ENCODE data around the gene SH3GL3.

Gene SH3GL3

GRCh38 chr15:83612898-83613635 lies 165.9 kb downstream of the SH3GL3 start:
- no peak for DNase-seq (ENCODE audit: low read depth in 2 of 2)

GRCh38 chr15:83613714-83614113 lies 166.6 kb downstream of the SH3GL3 start:
- no peak for DNase-seq (ENCODE audit: low read depth in 2 of 2)

GRCh38 chr15:83616840-83617239 lies 169.7 kb downstream of the SH3GL3 start:
- no peak for DNase-seq (ENCODE audit: low read depth in 2 of 2)

GRCh38 chr15:83626171-83626802 lies 179.1 kb downstream of the SH3GL3 start:
- DNase-seq (ENCODE audit: low read depth in 2 of 2), result no peak

- no peak for DNase-seq (ENCODE audit: low read depth in 2 of 2)
These were observed 184.4 kb downstream of the SH3GL3 start for GRCh38 chr15:83631534-83631933.

- no peak for DNase-seq (ENCODE audit: low read depth in 2 of 2)
These were observed 196.1 kb downstream of the SH3GL3 start for GRCh38 chr15:83643201-83643600.

GRCh38 chr15:83644439-83644838 lies 197.3 kb downstream of the SH3GL3 start:
- DNase-seq (ENCODE audit: low read depth in 2 of 2), result no peak

- DNase-seq (ENCODE audit: low read depth in 2 of 2), result no peak
These were observed 203.7 kb downstream of the SH3GL3 start for GRCh38 chr15:83650831-83651230.

- no peak for DNase-seq (ENCODE audit: low read depth in 2 of 2)
These were observed 204.4 kb downstream of the SH3GL3 start for GRCh38 chr15:83651541-83651940.

GRCh38 chr15:83652626-83653204 lies 205.6 kb downstream of the SH3GL3 start:
- no peak for DNase-seq (ENCODE audit: low read depth in 2 of 2)

- no peak for DNase-seq (ENCODE audit: low read depth in 2 of 2)
These were observed 206.1 kb downstream of the SH3GL3 start for GRCh38 chr15:83653288-83653638.

- DNase-seq (ENCODE audit: low read depth in 2 of 2), result no peak
These were observed 206.7 kb downstream of the SH3GL3 start, which contains the start of gene ADAMTSL3 for GRCh38 chr15:83653639-83654378. Gene ADAMTSL3 (plus strand): TSS chr15:83654123. CDS start chr15:83655762, 1,639 bp downstream.

- DNase-seq (ENCODE audit: low read depth in 2 of 2), result no peak
These were observed 207.5 kb downstream of the SH3GL3 start for GRCh38 chr15:83654379-83655236.

GRCh38 chr15:83655237-83655616 lies 208.1 kb downstream of the SH3GL3 start:
- DNase-seq (ENCODE audit: low read depth in 2 of 2), result no peak

- DNase-seq (ENCODE audit: low read depth in 2 of 2), result no peak
These were observed 209.1 kb downstream of the SH3GL3 start for GRCh38 chr15:83656192-83656591.

- no peak for DNase-seq (ENCODE audit: low read depth in 2 of 2)
These were observed 209.9 kb downstream of the SH3GL3 start for GRCh38 chr15:83656943-83657528.

- no peak for DNase-seq (ENCODE audit: low read depth in 2 of 2)
These were observed 210.4 kb downstream of the SH3GL3 start for GRCh38 chr15:83657549-83657948.

GRCh38 chr15:83658430-83659416 lies 211.6 kb downstream of the SH3GL3 start:
- DNase-seq (ENCODE audit: low read depth in 2 of 2), result no peak

GRCh38 chr15:83659417-83659812 lies 212.3 kb downstream of the SH3GL3 start:
- DNase-seq (ENCODE audit: low read depth in 2 of 2), result no peak

- DNase-seq (ENCODE audit: low read depth in 2 of 2), result no peak
These were observed 218.3 kb downstream of the SH3GL3 start for GRCh38 chr15:83665480-83665879.
